OCI-LY3 (cell line): ENCODE data around the gene MNAT1.

Experiments
- H2AFZ ChIP-seq: fragments of 200-600, 300-600 bp; shearing (Covaris generic); 2 replicates; pipeline ENCODE4 v1.6.0; 2014; ENCODE audit warnings: antibody characterized with exemption, low read depth, low read length
- H3K27ac ChIP-seq: fragments of 200-600, 300-600 bp; sonication (generic); 2 replicates; pipeline ENCODE4 v1.5.1; 2014; ENCODE audit warnings: mild to moderate bottlenecking, low read length, moderate library complexity, mixed read lengths
- H3K27me3 ChIP-seq: fragments of 200-600, 300-600 bp; sonication (generic); 2 replicates; pipeline ENCODE4 v1.6.1; 2014; ENCODE audit warnings: low read depth, low read length, mixed read lengths
- H3K36me3 ChIP-seq: fragments of 200-600, 300-600 bp; sonication (generic); replicated peaks from 2 replicates; pipeline ENCODE3; 2014; ENCODE audit warnings: low read depth, low read length, mixed read lengths
- H3K4me1 ChIP-seq: fragments of 300-600, 200-600 bp; sonication (generic); 2 replicates; pipeline ENCODE4 v1.6.1; 2014; ENCODE audit warnings: low read length, mixed read lengths
- H3K4me2 ChIP-seq: fragments of 200-600, 300-600 bp; sonication (generic); 2 replicates; pipeline ENCODE4 v1.6.1; 2014; ENCODE audit warnings: low read length, mixed read lengths
- H3K4me3 ChIP-seq: fragments of 300-600, 200-600 bp; sonication (generic); 2 replicates; pipeline ENCODE4 v1.5.1; 2014; ENCODE audit warnings: antibody characterized with exemption, mild to moderate bottlenecking, low read length, moderate library complexity
- H3K79me2 ChIP-seq: fragments of 300-600, 200-600 bp; shearing (Covaris generic); 2 replicates; pipeline ENCODE4 v1.6.1; 2014; ENCODE audit warnings: mild to moderate bottlenecking, low read length, mixed read lengths
- H3K9ac ChIP-seq: fragments of 300-600, 200-600 bp; shearing (Covaris generic); 2 replicates; pipeline ENCODE4 v1.6.0; 2014; ENCODE audit warnings: mild to moderate bottlenecking, low read length, moderate library complexity
- H3K9me3 ChIP-seq: fragments of 200-600, 300-600 bp; shearing (Covaris generic); 2 replicates; pipeline ENCODE4 v1.6.1; 2014; ENCODE audit warnings: low read length, mixed read lengths; ENCODE audit not compliant: insufficient read depth
- H4K20me1 ChIP-seq: fragments of 200-600, 300-600 bp; sonication (generic); 2 replicates; pipeline ENCODE4 v1.6.1; 2016; ENCODE audit warnings: low read length, mixed read lengths; ENCODE audit not compliant: insufficient read depth
- EZH2phosphoT487 ChIP-seq: fragments of 200-600 bp; shearing (Covaris generic); IDR thresholded peaks from 2 replicates; pipeline ENCODE4 v1.6.1; 2018; ENCODE audit warnings: antibody characterized with exemption, mixed run types, low read depth
- TF ChIP-seq, protein P1 (sequence below): fragments of 200-600, 300-600 bp; sonication (generic); IDR thresholded peaks from 2 replicates; pipeline ENCODE4 v1.5.1; 2014; ENCODE audit warnings: antibody characterized with exemption, low read length, low read depth

MNAT1 gene

DNA sequence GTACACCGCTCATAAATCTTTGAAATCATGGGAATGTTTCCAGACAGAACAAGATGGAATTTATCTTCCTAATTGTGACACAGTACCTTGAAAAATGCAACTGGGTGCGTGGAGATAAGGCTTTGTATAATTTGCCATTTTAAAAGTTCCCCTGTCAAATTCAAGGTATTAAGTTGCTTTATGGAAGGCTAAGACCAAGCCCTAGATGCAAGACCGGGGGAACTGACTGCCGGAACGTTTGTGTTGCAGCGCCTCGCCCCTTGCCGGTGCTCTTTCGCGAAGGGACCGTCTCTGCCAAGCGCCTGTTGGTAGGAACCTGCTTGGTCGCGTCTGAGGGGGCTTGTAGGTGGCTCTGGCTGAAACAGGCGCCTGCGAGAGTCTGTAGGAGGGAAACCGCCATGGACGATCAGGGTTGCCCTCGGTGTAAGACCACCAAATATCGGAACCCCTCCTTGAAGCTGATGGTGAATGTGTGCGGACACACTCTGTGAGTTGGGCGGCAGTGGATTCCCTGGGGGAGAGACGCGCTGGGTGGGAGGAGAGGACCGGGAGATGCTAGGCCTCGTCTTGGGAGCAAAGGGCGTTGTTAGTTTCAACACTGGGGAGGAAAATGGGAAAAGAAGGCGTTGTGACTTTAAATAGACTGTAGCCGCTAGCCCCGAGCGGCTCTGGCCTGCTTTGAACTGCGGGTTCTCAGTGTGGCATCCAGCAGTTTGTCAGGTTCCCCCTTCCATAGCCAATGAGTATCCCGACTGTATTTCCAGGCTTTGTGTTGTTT, at the start of gene MNAT1:
MNAT1 (plus strand) TSS at position 297 of the 778 bp plus-strand sequence; CDS start at position 399, 102 bp downstream.
- TF ChIP-seq, protein P1, sequence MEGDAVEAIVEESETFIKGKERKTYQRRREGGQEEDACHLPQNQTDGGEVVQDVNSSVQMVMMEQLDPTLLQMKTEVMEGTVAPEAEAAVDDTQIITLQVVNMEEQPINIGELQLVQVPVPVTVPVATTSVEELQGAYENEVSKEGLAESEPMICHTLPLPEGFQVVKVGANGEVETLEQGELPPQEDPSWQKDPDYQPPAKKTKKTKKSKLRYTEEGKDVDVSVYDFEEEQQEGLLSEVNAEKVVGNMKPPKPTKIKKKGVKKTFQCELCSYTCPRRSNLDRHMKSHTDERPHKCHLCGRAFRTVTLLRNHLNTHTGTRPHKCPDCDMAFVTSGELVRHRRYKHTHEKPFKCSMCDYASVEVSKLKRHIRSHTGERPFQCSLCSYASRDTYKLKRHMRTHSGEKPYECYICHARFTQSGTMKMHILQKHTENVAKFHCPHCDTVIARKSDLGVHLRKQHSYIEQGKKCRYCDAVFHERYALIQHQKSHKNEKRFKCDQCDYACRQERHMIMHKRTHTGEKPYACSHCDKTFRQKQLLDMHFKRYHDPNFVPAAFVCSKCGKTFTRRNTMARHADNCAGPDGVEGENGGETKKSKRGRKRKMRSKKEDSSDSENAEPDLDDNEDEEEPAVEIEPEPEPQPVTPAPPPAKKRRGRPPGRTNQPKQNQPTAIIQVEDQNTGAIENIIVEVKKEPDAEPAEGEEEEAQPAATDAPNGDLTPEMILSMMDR: no peak
- no peak for TF ChIP-seq EZH2phosphoT487
- H3K4me3 ChIP-seq: peak within 1 kb of the TSS; percentile 85
- no peak within 1 kb of the TSS; the same call in 1 of the 2 replicates for H3K27ac ChIP-seq

DNA sequence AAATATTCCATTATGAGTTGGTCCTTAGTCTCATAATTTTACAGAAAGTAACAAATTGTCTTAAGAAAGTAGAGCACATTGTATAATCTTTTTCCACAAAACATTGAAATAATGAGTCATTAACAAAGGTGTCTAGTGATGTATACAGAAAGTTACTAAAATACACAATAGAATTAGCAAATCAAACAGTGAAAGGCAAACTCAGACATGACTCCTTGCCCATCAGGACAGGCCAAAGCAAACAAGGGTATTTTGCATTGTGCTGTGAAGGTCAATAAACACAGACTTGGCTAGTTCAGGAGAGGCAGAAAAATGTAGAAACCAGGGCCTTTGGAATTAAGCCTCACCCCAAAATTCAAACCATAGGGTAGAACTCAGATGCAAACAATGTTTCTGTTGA, 47.7 kb upstream of the MNAT1 start:
- TF ChIP-seq, protein P1: no peak
- no peak for TF ChIP-seq EZH2phosphoT487
- no peaks in the 10 kb centered on the region for H3K79me2 ChIP-seq
- no peak overlapping the region for H3K27ac ChIP-seq
- H3K27me3 ChIP-seq: no peaks in the 10 kb centered on the region
- no peaks in the 10 kb centered on the region for H4K20me1 ChIP-seq
- H3K4me3 ChIP-seq: no peak overlapping the region
- no peaks in the 10 kb centered on the region for H3K36me3 ChIP-seq
- no peak overlapping the region for H3K9ac ChIP-seq
- no peak overlapping the region for H3K4me2 ChIP-seq
- H3K4me1 ChIP-seq: no peaks in the 10 kb centered on the region
- peak overlapping the region; percentile 33 for H2AFZ ChIP-seq
- H3K9me3 ChIP-seq: no peaks in the 10 kb centered on the region

More for the DNA sequence above, at the start of gene MNAT1:
- Histone ChIP-seq H3K4me1 (peaks cover 15% of the 10 kb centered on the region), H3K36me3 (no peaks in the 10 kb centered on the region), H4K20me1 (peaks cover 10% of the 10 kb centered on the region; the same call in 1 of the 2 replicates), H3K4me2 (peak within 1 kb of the TSS; percentile 90), H2AFZ (peak within 1 kb of the TSS; percentile 96), H3K9me3 (no peaks in the 10 kb centered on the region), H3K9ac (peak within 1 kb of the TSS; percentile 79), H3K27me3 (no peaks in the 10 kb centered on the region; the same call in 1 of the 2 replicates), H3K79me2 (peaks cover 49% of the 10 kb centered on the region)

DNA sequence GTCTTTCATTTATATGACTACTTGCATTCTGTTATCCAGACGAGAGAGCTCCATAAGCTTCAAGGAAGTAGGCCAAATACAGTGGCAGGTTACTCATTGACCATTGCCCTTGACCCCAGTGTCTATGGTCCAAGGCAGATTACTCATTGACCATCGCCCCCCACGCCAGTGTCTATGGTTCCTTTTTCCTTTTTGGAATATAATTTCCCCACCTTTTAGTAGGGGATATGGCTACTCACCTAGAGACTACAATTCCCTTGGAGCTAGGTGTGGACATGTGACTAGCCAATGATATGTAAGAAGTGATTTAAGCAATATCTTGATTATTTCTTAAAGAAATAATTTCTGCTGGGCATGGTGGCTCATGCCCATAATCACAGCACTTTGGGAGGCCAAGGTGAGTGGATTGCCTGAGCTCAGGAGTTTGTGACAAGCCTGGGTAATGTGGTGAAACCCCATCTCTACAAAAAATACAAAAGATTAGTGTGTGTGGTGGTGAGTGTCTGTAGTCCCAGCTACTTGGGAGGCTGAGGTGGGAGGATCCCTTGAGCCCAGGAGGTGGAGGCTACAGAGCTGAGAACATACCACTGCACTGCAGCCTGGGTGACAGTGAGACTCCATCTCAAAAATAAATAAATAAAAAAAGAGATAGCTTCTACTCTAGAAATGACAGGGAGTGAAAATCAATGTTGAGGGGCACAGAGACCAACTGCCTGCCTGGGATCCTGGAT, 43.0 kb upstream of the MNAT1 start:
- Histone ChIP-seq H3K36me3 (no peaks in the 10 kb centered on the region), H3K4me2 (no peak overlapping the region), H3K9me3 (no peaks in the 10 kb centered on the region), H3K27me3 (no peaks in the 10 kb centered on the region), H2AFZ (no peak overlapping the region), H3K9ac (no peak overlapping the region), H3K27ac (no peak overlapping the region), H3K4me1 (no peaks in the 10 kb centered on the region), H3K4me3 (no peak overlapping the region), H4K20me1 (no peaks in the 10 kb centered on the region), H3K79me2 (no peaks in the 10 kb centered on the region)
- TF ChIP-seq, protein P1: no peak
- TF ChIP-seq EZH2phosphoT487: no peak

DNA sequence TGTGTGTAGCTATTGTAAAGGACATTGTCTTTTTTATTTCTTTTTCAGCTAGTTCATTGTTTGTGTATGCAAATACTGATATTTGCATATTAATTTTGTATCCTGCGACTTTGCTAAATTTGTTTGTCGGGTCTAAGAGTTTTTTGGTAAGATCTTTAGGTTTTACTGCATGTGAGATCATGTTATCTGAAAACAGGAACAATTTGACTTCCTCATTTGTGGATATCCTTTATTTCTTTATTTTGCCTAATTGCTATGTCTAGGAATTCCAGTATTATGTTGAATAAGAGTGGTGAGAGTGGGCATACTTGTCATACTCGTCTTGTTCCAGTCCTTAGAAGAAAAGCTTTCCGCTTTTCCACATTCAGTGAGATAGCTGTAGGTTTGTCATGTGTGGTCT, 39.2 kb upstream of the MNAT1 start:
- no peak for TF ChIP-seq EZH2phosphoT487

More for the DNA sequence above, 39.2 kb upstream of the MNAT1 start:
- H3K4me3 ChIP-seq: no peak overlapping the region
- no peak overlapping the region for H3K4me2 ChIP-seq
- no peaks in the 10 kb centered on the region for H3K36me3 ChIP-seq
- H3K27me3 ChIP-seq: no peaks in the 10 kb centered on the region
- H3K9me3 ChIP-seq: no peaks in the 10 kb centered on the region; the same call in 1 of the 2 replicates
- H4K20me1 ChIP-seq: no peaks in the 10 kb centered on the region
- H3K9ac ChIP-seq: no peak overlapping the region
- H3K79me2 ChIP-seq: no peaks in the 10 kb centered on the region
- no peaks in the 10 kb centered on the region for H3K4me1 ChIP-seq
- no peak overlapping the region for H2AFZ ChIP-seq
- H3K27ac ChIP-seq: no peak overlapping the region
